Stimulated activated CD4-positive, alpha-beta T cell treated with anti-CD3 and anti-CD28 coated beads, Interleukin-1b, Interleukin-23, amount 100 ng/mL, for 4 hours (primary cell): ENCODE measurements around the gene CENPX.
"Not testable (repeated sequence)": the region's sequence is repeated elsewhere in the genome, so short reads cannot be mapped to it uniquely, and the experiment has no call there.

Experiments
- DNase-seq, 2 donors: peaks; one replicate each; pipeline ENCODE4 v3.0.0-alpha.2; 2020; ENCODE audit warnings: low read depth in 2 of 2

CENPX gene

DNA sequence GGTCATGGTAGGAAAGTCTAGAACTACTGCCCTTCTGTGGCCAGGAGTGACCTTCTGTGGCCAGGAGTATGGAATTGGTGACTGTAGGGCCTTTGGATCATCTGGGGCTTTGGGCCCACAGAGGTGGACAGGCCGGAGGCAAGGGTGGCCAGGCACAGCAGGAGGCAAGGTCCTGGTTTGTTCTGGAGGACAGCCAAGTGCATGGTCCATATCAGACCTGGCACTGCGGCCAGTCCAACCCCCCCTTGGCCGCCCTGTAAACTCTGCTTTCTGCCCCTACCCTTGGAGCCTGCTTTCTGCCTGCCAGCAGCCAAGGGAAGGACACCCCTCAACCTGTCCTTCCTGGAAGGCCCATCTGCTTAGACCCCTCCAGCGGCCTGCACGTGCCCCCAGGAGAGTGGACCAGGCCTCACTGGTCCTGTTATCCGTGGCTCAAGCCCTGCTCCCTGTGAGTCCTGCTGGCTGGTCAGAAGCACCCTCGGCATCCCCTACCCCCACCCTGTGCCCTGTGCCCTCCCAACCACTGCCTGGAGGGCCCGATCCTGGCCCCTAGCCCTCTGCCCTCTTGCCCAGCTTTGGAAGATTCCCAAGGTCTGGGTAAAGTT, 17.1 kb upstream of the CENPX start:
- no peak for DNase-seq

GRCh38 chr17:82038796-82039409, 16.2 kb upstream of the CENPX start:
- not testable (repeated sequence) for DNase-seq

- no peak for DNase-seq
Measured at GRCh38 chr17:82037889-82038195, 15.2 kb upstream of the CENPX start.

DNA sequence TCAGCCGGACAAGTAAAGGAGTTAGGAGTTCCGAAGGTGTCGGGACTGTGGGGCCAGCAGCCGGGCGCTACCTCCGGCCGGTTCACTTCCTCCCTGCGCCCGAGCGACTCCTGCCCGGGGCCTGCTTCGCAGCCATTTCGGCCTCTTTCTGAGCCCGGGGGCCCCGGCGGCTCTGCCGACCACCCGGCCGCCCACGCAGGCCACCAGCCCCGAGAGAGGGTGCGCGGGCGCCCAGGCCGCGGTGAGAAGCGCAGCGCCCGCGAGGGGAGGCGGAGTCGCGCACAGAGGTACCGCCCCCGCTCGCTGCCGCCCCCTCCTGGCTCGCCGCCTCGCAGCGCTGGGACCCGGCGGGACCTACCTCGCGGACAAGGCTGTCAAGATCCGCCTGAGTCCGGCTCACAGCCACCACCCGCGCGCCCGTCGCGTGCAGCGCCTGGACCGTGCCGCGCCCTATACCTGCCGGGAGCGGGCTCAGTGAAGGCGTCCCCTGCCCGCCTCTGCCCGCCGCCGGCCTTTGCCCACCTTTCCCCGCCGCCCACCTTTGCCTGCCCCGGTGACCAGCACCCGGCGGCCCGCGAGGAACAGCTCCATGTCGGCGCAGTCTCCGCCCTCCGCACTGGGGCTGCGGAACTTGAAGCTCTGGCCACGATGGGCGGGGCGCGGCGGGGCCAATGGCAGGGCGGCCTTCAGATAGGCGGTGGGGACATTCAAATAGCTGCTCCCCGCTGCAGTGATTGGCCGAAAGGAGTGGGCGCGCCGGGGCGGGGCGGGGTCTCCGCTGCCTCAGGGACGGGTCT, 14.6 kb upstream of the CENPX start, which contains the start of gene DCXR:
DCXR (minus strand) TSS at position 606 of the 797 bp plus-strand sequence; CDS start at position 591, 15 bp downstream.
- DNase-seq = peak; percentile 80 to 92

GRCh38 chr17:82036634-82037091, 14.0 kb upstream of the CENPX start:
- DNase-seq = no peak

DNA sequence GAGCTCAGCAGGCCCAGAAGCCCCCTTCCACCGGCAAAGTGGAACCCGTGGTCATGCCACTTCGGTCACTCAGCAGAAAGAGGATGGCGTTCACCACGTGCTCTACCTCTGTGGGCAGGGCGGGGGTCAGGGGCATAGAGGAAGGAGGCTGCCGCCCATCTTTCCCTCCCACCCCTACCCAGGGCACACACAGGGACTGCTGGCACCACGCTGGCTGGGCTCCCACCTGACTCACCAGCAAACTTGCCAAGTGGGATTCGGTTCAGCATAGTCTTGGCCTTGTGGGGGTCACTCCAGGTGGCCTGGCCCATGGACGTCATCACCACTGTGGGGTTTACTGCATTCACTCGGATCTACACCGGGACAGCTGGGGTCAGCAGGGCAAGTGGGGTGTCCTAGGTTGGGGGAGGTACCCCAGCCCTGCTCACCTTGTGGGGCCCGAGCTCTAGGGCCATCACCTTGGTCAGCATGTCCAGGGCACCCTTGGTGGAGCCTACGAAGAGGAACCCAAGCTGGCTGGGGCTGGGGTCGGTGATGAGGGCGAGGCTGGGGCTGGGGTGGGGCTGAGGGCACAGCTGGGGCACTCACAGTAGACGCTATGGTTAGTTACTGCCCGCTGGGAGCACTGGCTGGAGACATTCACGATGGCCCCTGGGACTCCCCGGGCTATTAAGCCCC, 13.4 kb upstream of the CENPX start:
- DNase-seq = no peak

DNA sequence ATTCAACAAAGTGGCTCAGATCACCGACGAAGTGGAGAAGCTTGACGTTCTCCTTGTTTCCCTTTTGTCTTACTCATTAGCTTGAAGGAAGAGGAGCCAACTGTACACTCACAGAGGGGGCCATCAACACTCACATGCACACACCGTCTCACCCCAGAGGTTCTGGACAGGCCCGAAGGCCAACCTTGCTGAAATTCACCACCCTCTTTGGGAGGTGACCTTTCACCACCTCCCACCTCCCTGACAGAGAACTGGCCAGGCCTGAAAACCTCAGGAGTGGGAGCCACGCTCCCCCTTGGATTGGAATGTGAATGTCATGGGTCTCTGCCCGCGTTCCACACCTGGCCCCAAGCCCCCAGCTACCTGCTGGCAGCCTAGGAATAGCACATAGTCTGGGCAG, 12.8 kb upstream of the CENPX start:
- no peak for DNase-seq

DNA sequence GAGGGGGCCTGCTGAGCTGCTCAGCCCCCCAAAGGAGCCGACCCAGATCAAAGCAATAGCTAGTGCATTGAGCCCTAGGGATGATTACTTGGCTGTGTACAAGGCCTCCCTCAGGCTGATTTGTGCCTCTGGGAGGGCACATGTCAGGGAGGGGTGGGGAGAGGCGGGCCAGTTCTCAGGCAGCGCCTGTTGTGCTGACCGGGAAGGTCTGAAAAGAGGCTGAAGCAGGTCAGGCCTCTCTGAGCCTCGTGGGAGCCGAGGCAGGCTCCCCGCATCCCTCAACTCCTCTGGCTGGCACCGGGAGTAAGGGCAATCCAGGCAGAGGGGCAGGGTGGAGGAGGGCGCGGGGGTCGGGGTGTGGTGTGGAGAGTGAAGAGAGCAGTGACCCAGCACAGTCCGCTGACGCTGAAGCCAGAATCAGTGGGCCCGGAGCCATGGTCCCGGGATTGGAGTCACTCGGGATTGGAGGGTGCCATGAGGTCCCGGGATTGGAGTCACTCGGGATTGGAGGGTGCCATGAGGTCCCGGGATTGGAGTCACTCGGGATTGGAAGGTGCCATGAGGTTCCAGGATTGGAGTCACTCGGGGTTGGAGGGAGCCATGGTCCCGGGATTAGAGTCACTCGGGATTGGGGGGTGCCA, 11.8 kb upstream of the CENPX start:
- no peak for DNase-seq

DNA sequence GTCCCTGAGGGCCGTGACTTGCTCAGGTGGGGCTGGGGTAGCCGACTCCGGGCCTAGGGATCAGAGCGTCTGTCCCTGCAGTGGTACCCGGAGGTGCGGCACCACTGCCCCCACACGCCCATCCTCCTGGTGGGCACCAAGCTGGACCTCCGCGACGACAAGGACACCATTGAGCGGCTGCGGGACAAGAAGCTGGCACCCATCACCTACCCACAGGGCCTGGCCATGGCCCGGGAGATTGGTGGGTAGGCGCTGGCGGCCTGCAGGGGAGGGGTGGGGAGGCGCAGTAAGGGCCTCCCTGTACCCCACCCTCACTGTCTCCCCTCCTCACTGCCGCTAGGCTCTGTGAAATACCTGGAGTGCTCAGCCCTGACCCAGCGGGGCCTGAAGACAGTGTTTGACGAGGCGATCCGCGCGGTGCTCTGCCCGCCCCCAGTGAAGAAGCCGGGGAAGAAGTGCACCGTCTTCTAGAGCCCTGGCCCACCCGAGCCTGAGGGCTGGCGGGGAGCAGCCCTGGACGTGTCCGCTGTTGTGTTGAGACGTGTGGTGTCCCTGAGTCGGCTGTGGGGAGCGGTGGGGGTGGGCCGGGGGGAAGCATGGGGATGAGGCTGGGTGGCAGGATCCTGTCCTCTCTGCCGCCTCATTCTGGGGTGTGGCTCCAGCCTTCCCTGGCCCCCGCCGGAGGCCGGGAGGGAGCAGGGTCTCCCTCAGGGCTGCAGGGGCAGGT, 10.8 kb upstream of the CENPX start:
- DNase-seq = no peak

DNA sequence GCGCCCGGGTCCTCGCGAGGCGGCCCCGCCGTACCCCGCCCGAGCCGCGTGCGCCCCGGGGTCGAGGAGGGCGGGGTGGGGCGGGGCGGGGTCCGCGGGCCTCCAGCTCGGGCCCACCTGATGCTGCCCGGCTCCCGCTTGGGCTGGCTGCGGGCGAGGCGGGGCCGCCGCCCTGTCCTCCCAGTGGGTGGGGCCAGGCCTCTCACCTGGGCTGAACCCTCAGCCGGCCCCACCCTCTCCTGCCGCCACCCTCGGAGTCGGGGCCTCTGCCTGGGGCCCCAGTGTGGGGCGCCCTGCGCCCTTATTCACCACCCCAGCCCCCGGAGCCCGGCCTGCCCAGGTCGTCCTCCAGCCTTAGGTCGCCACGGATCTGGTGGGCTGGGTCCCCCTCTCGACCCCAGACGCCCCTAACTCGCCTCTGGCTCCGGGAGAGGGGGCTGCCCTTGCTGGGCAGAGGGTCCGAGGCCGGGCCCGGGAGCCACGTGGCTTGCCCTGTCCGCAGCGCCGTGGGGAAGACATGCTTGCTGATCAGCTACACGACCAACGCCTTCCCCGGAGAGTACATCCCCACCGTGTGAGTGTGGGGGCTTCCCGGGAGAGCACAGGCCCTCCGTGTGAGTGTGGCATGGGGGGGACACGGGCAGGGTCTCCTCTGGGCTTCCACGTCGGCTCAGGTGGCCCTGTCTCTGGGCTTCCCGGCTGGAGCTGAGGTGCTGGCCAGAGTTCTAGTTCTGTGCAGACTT, 9.4 kb upstream of the CENPX start:
- DNase-seq = no peak

- DNase-seq = no peak
Measured at GRCh38 chr17:82031303-82031884, 8.7 kb upstream of the CENPX start, which contains the start of gene RAC3. Gene RAC3, plus strand, starts transcription at chr17:82031678. Its CDS starts 84 bp downstream, at chr17:82031762.

- DNase-seq = peak; percentile 72 to 77
Measured at GRCh38 chr17:82030470-82031302, 8.0 kb upstream of the CENPX start.

GRCh38 chr17:82029990-82030469, 7.4 kb upstream of the CENPX start:
- DNase-seq = no peak

GRCh38 chr17:82029391-82029790, 6.7 kb upstream of the CENPX start:
- DNase-seq = no peak

GRCh38 chr17:82028966-82029365, 6.3 kb upstream of the CENPX start:
- DNase-seq = no peak

DNA sequence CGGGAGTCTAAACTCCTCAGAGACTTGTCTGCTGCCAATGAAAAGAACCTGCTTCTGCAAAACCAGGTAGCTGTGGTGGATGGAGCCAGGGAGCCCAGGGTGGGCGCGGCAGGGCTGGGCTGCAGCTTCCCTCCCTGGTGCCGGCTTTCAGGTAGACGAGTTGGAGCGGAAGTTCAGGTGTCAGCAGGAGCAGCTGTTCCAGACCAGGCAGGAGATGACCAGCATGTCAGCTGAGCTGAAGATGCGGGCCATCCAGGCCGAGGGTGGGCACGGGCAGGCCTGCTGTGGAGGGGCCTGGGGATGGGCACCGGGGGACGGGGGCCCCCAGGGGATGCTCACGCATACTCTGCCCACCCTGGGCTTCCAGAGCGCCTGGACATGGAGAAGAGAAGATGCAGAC, 5.6 kb upstream of the CENPX start:
- no peak for DNase-seq

DNA sequence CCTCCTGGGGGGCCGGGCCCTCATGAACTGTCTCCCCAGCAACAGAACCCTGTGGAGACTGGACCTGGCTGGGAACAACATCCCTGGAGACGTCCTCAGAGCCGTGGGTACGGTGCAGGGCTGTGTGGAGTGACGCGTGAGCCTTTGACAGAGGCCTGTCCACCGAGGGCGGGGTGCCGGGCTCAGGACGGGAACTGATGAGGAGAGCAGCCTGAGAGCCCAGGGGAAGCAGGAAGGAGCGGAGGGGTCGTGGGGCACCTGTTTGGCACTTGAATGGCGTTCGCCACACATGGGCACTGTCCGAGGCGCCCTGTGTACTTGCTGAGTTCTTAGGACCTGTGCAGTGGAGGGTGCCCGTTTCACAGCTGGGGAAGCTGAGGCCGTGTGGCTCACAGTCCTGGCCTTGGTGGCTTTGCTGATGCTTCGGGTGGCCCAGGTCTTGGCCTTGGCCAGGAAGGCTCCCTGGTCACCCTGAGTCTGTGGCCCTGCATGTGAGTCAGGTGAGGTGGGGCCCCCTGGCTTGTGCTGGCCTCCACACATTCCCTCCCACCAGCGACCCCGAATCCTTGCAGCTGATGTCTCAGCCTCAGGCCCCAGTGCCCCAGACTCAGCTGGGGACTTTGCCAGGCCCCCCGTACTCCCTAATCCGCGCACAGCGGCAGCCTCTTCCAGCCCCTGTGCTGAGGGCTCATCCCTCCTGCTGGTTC, 2.9 kb upstream of the CENPX start:
- no peak for DNase-seq

GRCh38 chr17:82024859-82025258, 2.2 kb upstream of the CENPX start:
- DNase-seq = no peak
